H4 (cell line): ENCODE results near the gene RUVBL2. TPM values are rescaled to one million over a fixed set of nuclear protein-coding genes. Genes with fewer than 3 reads are reported as not detected.

Source experiments
- DNase-seq: peaks from one replicate; pipeline ENCODE4 v3.0.0-alpha.2; 2015; ENCODE audit warnings: low spot score
- total RNA-seq: library from RNA; depleted of rRNA; stranded (reverse); fragments of >200 nt; shearing (Covaris generic); gene quantifications from 2 replicates; pipeline ENCODE4 v1.2.3, GENCODE V29; 2014

The RUVBL2 gene
- total RNA-seq, 1 experiment from 2014 or later, result 353 TPM

- DNase-seq, result no peak
Observed at GRCh38 chr19:48988286-48988685, 5.4 kb upstream of the RUVBL2 start.

GRCh38 chr19:48988860-48989259 is 4.8 kb upstream of the RUVBL2 start:
- no peak for DNase-seq

DNA sequence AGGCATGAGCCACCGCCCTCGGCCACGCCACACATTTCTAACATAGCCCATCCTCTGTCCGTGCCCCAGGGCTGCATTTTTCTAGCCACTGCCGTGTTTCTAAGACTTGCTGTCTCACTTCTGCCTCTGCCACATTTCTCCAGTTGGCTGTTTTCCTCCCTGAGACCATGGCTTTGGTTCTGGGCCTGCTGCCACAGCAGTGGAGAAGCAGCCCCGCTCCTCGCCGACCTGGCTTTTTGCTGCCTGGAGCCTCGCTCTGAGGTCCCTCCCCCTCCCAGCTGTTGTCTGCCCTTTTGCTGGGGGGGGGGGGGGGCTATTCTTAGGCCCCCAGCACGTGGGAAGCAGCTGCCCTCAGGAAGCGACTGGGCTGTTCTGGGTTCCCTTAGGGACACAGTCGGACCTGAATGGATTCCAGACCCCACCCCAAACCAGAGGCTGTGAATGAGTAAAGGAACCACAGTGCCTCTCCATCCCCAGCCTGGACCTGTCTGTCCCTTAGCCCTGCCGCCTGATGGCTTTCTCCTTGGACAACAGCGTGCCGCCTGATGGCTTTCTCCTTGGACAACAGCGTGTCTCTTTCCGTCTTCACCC is 3.9 kb upstream of the RUVBL2 start:
- no peak for DNase-seq

- no peak for DNase-seq
Observed at GRCh38 chr19:48990400-48990799, 3.3 kb upstream of the RUVBL2 start.

GRCh38 chr19:48991011-48991609 is 2.6 kb upstream of the RUVBL2 start:
- no peak for DNase-seq

- peak; percentile 74 for DNase-seq
Observed at GRCh38 chr19:48991873-48992580, 1.7 kb upstream of the RUVBL2 start.

DNA sequence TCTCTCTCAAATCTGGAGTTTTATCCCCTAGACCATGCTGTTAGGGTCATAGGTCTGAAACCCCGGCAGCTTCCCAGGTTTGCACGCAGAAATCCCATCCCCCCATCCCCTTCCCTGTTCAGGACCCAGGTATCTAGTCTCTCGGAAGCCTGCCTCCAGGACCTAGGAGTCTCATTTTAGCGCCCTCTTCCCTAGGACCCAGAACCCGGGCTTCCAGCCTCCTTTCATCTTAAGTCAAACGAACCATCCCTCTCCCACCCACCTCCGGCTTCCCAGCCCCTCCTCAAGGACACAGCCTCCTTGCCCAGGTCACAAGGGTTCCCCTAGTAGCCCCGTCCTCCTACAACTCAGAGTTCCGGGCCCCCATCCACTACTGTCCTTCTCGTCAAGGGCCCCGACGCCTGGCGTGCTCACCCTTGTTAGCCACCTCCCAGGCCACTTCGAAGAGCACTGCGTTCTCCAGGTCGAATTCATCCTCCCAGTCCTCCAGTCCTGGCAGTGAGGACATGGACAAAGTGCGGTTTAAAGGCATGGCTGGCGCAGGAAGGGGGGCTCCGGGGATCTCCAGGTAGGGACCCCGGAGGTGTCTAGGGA is 1.0 kb upstream of the RUVBL2 start:
- no peak for DNase-seq

GRCh38 chr19:48994035-48994386 is 324 bp downstream of the RUVBL2 start:
- DNase-seq, result no peak

DNA sequence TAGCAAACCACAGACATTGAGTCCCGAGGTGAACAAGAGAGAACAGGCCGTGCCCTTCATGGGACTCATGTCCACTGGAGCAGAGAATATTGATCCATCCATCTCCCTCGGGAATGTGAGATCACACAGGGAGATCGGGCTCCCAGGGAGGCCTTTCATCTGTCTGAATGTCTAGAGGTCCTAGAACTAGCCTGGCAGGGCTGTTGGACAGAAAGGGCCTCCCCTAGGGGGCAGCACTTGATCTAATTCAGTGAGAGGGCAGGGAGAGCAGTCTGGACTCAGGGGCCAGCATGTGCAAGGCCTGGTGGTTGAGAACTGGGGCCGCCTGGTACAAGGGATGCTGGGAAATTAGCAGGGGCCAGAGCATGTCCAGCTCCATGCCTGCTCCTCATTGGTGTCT is 4.3 kb downstream of the RUVBL2 start:
- no peak for DNase-seq

DNA sequence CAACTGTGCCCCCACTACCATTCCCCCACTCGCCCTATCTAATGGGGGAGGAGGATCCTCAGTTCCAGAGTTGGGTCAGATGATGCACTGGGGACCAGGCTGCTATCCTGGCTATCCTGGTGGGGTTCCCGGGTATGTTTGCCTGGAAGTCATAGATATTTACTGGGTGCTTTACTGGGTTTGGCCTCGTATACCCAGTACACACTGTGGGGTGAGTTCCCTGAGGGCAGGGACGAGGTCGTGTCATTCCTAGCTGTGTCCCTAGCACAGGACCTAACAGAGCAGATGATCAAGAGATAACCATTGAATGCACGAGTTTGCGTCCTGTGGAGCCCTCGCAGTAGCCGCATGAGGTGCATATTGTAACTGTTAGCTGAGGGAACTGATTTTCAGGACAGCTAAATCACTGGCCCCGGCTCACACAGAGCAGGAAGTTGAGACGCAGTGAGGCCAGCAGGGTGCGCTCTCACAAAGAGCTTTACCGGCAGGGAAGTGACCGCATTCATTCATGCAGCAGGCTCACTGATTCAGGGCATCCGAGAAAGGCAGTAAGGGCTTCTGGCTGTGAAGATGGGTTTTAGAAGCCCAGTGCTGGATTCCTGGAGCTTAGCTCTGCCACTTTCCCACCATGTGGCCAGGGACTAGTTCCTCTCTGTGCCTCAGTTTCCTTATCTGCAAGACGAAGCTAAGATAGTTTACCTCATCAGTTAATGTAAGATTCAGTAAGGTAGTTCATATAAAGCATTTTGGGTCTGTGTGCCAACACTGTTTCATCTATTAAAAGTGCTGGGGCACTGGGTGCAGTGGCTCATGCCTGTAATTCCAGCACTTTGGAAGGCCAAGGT is 6.0 kb downstream of the RUVBL2 start:
- DNase-seq, result peak; percentile 61

- no peak for DNase-seq
Observed at GRCh38 chr19:49004133-49004532, 10.4 kb downstream of the RUVBL2 start.

DNA sequence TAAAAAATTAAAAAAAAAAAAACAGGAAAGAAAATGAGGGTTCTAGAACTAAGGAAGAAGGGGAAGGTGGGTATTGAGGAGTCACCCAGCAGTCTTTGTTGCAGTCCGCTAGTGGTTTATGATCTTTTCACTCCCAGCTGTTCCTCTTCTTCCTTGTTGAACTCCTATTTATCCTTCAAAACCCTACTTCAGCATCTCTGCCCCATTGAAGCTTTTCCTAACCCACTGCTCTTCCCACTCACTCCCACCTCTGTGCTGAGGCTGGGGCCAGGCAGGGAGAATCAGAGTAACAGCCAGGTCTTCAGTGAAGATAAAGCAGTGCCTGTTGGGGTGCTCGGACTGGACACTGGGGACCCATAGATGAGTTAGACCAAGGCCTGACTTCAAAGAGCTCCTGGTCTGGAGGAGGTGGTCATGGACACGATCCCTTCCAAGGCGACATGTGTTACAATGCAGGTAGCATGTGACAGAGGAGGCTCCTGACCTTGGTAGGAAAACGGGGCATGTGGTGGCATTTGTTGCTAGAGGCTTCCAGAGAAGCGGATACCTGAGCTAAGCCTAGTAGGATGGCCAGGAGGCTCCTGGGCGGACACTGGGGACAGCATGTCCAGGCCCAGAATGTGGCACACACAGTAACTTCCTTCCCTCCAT is 11.4 kb downstream of the RUVBL2 start:
- DNase-seq, result no peak

DNA sequence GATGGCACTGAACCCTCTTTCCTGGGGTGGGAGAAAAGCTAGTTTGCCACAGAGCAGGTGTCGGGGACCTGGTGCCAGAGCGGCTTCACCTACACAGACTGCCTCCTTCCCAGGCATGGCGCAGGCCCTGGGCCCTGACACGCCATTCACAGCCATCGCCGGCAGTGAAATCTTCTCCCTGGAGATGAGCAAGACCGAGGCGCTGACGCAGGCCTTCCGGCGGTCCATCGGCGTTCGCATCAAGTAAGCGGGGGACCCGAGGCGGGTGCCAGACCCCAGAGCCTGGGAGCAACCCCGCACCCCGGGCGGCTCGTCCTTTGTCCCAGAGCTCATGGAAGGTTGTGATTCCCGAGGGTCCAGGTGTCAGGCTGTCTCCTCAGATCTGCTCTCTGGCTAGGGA is 13.2 kb downstream of the RUVBL2 start:
- no peak for DNase-seq

DNA sequence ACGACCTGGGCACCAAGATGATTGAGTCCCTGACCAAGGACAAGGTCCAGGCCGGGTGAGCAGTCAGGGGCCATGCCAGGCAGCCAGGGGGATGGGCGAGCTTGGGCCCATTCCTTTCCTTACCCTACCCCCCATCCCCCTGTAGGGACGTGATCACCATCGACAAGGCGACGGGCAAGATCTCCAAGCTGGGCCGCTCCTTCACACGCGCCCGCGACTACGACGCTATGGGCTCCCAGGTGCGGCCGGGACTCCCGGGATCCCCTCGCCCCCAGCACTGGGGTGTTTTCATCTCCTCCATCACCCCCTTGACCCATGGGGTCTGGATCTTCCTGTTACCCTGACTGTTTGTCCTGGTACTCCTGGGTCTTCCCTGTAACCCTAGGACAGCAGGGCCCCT is 16.1 kb downstream of the RUVBL2 start:
- no peak for DNase-seq

DNA sequence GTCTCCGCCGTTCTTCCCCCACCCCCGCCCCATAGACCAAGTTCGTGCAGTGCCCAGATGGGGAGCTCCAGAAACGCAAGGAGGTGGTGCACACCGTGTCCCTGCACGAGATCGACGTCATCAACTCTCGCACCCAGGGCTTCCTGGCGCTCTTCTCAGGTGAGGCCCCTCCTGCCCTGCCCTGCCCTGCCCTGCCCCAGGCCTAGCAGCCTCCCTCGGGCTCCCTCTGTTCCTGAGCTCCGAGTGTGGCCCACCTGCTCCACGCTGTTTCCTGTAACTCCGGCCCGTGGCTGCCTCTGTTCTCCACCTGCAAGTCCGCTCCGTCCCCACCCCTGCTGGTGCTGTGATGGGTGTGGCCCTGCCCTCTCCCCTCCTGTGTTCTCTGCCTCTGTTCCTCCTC is 16.8 kb downstream of the RUVBL2 start:
- DNase-seq, result no peak

DNA sequence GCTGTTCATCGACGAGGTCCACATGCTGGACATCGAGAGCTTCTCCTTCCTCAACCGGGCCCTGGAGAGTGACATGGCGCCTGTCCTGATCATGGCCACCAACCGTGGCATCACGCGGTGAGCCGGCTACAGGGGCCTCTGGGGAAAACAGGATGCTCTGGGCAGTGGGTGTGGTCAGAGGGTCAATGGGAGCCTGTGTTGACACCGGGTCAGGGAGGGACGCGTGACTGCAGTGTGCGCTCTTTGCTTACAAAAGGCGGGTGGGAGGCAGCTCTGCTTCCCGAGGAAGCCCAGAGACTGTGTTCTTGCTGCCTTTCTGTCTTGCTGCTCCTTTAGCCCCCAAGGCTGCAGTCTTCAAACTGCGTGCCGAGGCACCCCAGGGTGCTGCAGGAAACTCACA is 17.5 kb downstream of the RUVBL2 start:
- DNase-seq, result no peak

DNA sequence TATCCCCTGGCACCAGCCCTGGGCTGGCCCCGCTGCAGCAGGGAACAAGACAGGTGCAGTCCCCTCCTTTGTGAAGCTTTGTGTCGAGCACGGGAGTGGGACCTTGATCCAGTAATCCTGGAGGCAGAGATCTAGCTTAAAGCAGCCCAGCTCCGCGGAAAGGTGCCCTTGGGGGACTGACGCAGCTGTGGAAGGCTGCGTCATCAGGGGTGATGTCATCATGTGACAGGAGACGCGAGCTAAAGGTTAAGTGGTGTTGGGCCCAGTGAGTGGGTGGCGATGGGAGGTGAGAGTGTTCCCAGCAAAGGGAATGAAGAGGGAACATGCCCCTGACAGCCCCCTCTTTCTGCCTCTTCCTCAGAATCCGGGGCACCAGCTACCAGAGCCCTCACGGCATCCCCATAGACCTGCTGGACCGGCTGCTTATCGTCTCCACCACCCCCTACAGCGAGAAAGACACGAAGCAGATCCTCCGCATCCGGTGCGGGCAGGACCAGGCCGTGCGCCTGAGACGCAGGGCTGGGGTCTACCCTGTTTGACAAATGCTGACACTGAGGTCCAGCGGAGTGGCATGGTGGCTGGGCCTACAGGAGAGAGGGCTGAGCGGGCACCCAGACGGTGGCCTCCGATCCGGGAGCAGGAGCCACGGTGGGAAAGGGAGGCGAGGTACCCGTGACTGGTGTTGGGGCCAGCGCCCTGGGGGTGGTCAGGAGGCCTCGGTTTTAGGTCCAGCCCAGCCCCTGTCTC is 20.6 kb downstream of the RUVBL2 start:
- DNase-seq, result peak; percentile 28

GRCh38 chr19:49014870-49015255 is 21.2 kb downstream of the RUVBL2 start:
- no peak for DNase-seq

- peak; percentile 10 for DNase-seq
Observed at GRCh38 chr19:49016067-49016839, 22.6 kb downstream of the RUVBL2 start.

- DNase-seq, result no peak
Observed at GRCh38 chr19:49017041-49017665, 23.5 kb downstream of the RUVBL2 start, which contains the start of gene LHB. Gene LHB (minus strand): TSS chr19:49017091. CDS start chr19:49017081, 10 bp downstream.
